Retina (tissue), 1 donor: Measurements from ENCODE around the gene TIMM8B.
A peak's percentile ranks its signal among the peaks of the same experiment; 100 is the strongest.
"Not testable (repeated sequence)": the region's sequence is repeated elsewhere in the genome, so short reads cannot be mapped to it uniquely, and the experiment has no call there.

Experiments
- DNase-seq: peaks from one replicate; pipeline ENCODE4 v3.0.0-alpha.2; 2016

The TIMM8B gene

GRCh38 chr11:112086422-112087191 is at the start of gene TIMM8B, which contains the start of gene SDHD:
Gene TIMM8B, minus strand, starts transcription at chr11:112086756. Its CDS starts 33 bp downstream, at chr11:112086723.
Gene SDHD, plus strand, starts transcription at chr11:112086873. Its CDS starts 35 bp downstream, at chr11:112086908.
- DNase-seq: peak; percentile 96

- DNase-seq: no peak
These were observed 47.9 kb upstream of the TIMM8B start for GRCh38 chr11:112134473-112134872.

GRCh38 chr11:112132737-112133136 is 46.2 kb upstream of the TIMM8B start:
- no peak for DNase-seq

- no peak for DNase-seq
These were observed 43.1 kb upstream of the TIMM8B start for GRCh38 chr11:112129656-112130055.

GRCh38 chr11:112128483-112129121 is 42.0 kb upstream of the TIMM8B start:
- no peak for DNase-seq

- no peak for DNase-seq
These were observed 40.5 kb upstream of the TIMM8B start for GRCh38 chr11:112127056-112127455.

- no peak for DNase-seq
These were observed 36.6 kb upstream of the TIMM8B start for GRCh38 chr11:112123129-112123528.

GRCh38 chr11:112121981-112122615 is 35.5 kb upstream of the TIMM8B start:
- DNase-seq: no peak

- no peak for DNase-seq
These were observed 31.6 kb upstream of the TIMM8B start for GRCh38 chr11:112118176-112118575.

GRCh38 chr11:112115386-112115785 is 28.8 kb upstream of the TIMM8B start:
- peak; percentile 35 for DNase-seq

- DNase-seq: no peak
These were observed 27.9 kb upstream of the TIMM8B start for GRCh38 chr11:112114460-112114859.

GRCh38 chr11:112113539-112114457 is 27.2 kb upstream of the TIMM8B start:
- DNase-seq: peak; percentile 28

- DNase-seq: no peak
These were observed 19.5 kb upstream of the TIMM8B start for GRCh38 chr11:112106070-112106469.

- no peak for DNase-seq
These were observed 16.9 kb upstream of the TIMM8B start for GRCh38 chr11:112103446-112103845.

- no peak for DNase-seq
These were observed 13.9 kb upstream of the TIMM8B start for GRCh38 chr11:112100462-112100861.

- no peak for DNase-seq
These were observed 11.4 kb upstream of the TIMM8B start for GRCh38 chr11:112097734-112098528.

- DNase-seq: no peak
These were observed 9.6 kb upstream of the TIMM8B start for GRCh38 chr11:112096194-112096593.

- not testable (repeated sequence) for DNase-seq
These were observed 8.7 kb upstream of the TIMM8B start for GRCh38 chr11:112095302-112095701.

- DNase-seq: no peak
These were observed 656 bp upstream of the TIMM8B start for GRCh38 chr11:112087212-112087611.

GRCh38 chr11:112085822-112086421 is 634 bp downstream of the TIMM8B start:
- DNase-seq: no peak

- no peak for DNase-seq
These were observed 3.8 kb downstream of the TIMM8B start for GRCh38 chr11:112082729-112083128.
